HG03460 (cell line): ENCODE results near the gene FAXDC2.
"Not testable (repeated sequence)": the region's sequence is repeated elsewhere in the genome, so short reads cannot be mapped to it uniquely, and the experiment has no call there.

ENCODE experiments used
- ATAC-seq: cut with Tn5 transposase; IDR thresholded peaks from one replicate; pipeline ENCODE4 v1.9.1; 2021; ENCODE audit not compliant: unreplicated experiment

The FAXDC2 gene

GRCh38 chr5:154832804-154833203, 17.6 kb downstream of the FAXDC2 start:
- not testable (repeated sequence) for ATAC-seq

- ATAC-seq = no peak
Observed at GRCh38 chr5:154831451-154831850, 19.0 kb downstream of the FAXDC2 start.

- no peak for ATAC-seq
Observed at GRCh38 chr5:154830596-154830995, 19.8 kb downstream of the FAXDC2 start.

- ATAC-seq = no peak
Observed at GRCh38 chr5:154830219-154830595, 20.2 kb downstream of the FAXDC2 start.

GRCh38 chr5:154829589-154830218, 20.7 kb downstream of the FAXDC2 start:
- ATAC-seq = no peak

- ATAC-seq = no peak
Observed at GRCh38 chr5:154829181-154829588, 21.2 kb downstream of the FAXDC2 start.

GRCh38 chr5:154824070-154824469, 26.3 kb downstream of the FAXDC2 start:
- no peak for ATAC-seq

- ATAC-seq = no peak
Observed at GRCh38 chr5:154823605-154824004, 26.8 kb downstream of the FAXDC2 start.

- ATAC-seq = not testable (repeated sequence)
Observed at GRCh38 chr5:154822896-154823295, 27.5 kb downstream of the FAXDC2 start.

GRCh38 chr5:154820383-154820782, 30.0 kb downstream of the FAXDC2 start:
- no peak for ATAC-seq

GRCh38 chr5:154819546-154819945, 30.9 kb downstream of the FAXDC2 start:
- no peak for ATAC-seq

- no peak for ATAC-seq
Observed at GRCh38 chr5:154818471-154819116, 31.8 kb downstream of the FAXDC2 start.

GRCh38 chr5:154817815-154818214, 32.6 kb downstream of the FAXDC2 start:
- ATAC-seq = no peak

- no peak for ATAC-seq
Observed at GRCh38 chr5:154816891-154817492, 33.4 kb downstream of the FAXDC2 start.

GRCh38 chr5:154815684-154816247, 34.6 kb downstream of the FAXDC2 start:
- ATAC-seq = no peak

GRCh38 chr5:154815025-154815424, 35.4 kb downstream of the FAXDC2 start:
- ATAC-seq = no peak

- no peak for ATAC-seq
Observed at GRCh38 chr5:154813736-154814135, 36.7 kb downstream of the FAXDC2 start.

- ATAC-seq = no peak
Observed at GRCh38 chr5:154813158-154813557, 37.2 kb downstream of the FAXDC2 start.

- no peak for ATAC-seq
Observed at GRCh38 chr5:154811653-154812465, 38.5 kb downstream of the FAXDC2 start.

- no peak for ATAC-seq
Observed at GRCh38 chr5:154811239-154811638, 39.2 kb downstream of the FAXDC2 start.

GRCh38 chr5:154806176-154806575, 44.2 kb downstream of the FAXDC2 start:
- ATAC-seq = no peak
